GM12878 (cell line): Measurements from ENCODE around the gene TMPRSS6. TPM values are rescaled to one million over a fixed set of nuclear protein-coding genes. Genes with fewer than 3 reads are reported as not detected.
A peak's percentile ranks its signal among the peaks of the same experiment; 100 is the strongest.

Source experiments
- ATAC-seq: fragments of 200-7000 bp; cut with Tn5 transposase; 3 replicates; pipeline ENCODE4 v1.9.1; 2020; ENCODE audit warnings: mild to moderate bottlenecking, moderate library complexity
- BruUV-seq: library from RNA; stranded (reverse); fragments of 400-500 nt; replicated peaks from 2 replicates; lab custom pipeline; 2021; lab: Mats Ljungman, UMichigan
- CTCF ChIA-PET: fragments of 300-600 bp; sonication (Branson Sonifier 250); formaldehyde crosslinking; extraction: SDS; loops from one replicate; lab custom pipeline; 2021; ENCODE audit warnings: inconsistent platforms; lab: Yijun Ruan, JAX
- POLR2A ChIA-PET: fragments of 350-600 bp; formaldehyde crosslinking; extraction: SDS; loops from one replicate; lab custom pipeline; 2021; ENCODE audit warnings: inconsistent platforms; lab: Charles Lee
- RAD21 ChIA-PET: fragments of 300-600 bp; sonication (Branson Sonifier 250); formaldehyde crosslinking; loops from one replicate; lab custom pipeline; 2023; ENCODE audit warnings: antibody characterized with exemption; ENCODE audit not compliant: unreplicated experiment; lab: Charles Lee
- SMC1A ChIA-PET: fragments of 300-600 bp; sonication (Branson Sonifier 250); formaldehyde crosslinking; loops from one replicate; lab custom pipeline; 2023; ENCODE audit not compliant: unreplicated experiment, uncharacterized antibody; lab: Charles Lee
- DNase-seq: peaks from one replicate; pipeline ENCODE4 v3.0.0-alpha.2; 2011; ENCODE audit warnings: low read depth, low spot score
- FAIRE-seq: peaks from 3 replicates; lab custom pipeline; 2011; peaks lifted over from hg19 to GRCh38; lab: Jason Lieb, UNC
- H2AFZ ChIP-seq: 2 replicates; pipeline ENCODE4 v1.6.0; 2011; ENCODE audit warnings: low read depth, low read length, control low read depth; ENCODE audit not compliant: control insufficient read depth
- H3K27ac ChIP-seq: 2 replicates; pipeline ENCODE4 v1.5.1; 2011; ENCODE audit warnings: control low read depth; ENCODE audit not compliant: control insufficient read depth, insufficient read depth
- H3K27me3 ChIP-seq, 2 experiments: replicated peaks in 1 of 2; 2 replicates each; pipeline versions ENCODE4 v1.6.0 to v1.6.1; 2011; ENCODE audit warnings: low read length in 1 of 2; ENCODE audit not compliant: control insufficient read depth in 2 of 2, insufficient read depth in 2 of 2
- H3K36me3 ChIP-seq, 2 experiments: 2 replicates each; pipeline ENCODE4 v1.5.1; 2011; ENCODE audit warnings: low read length in 1 of 2; ENCODE audit not compliant: control insufficient read depth in 2 of 2, insufficient read depth in 2 of 2
- H3K4me1 ChIP-seq: 2 replicates; pipeline ENCODE4 v1.6.1; 2011; ENCODE audit warnings: mild to moderate bottlenecking, low read length, moderate library complexity, mixed read lengths; ENCODE audit not compliant: control insufficient read depth, insufficient read depth
- H3K4me2 ChIP-seq: 2 replicates; pipeline ENCODE4 v1.6.0; 2011; ENCODE audit warnings: control low read depth; ENCODE audit not compliant: control insufficient read depth, insufficient read depth
- H3K4me3 ChIP-seq: fragments of 200-600 bp; sonication (generic); 2 replicates; pipeline ENCODE4 v1.5.1; 2016
- H3K79me2 ChIP-seq: 2 replicates; pipeline ENCODE4 v1.6.0; 2011; ENCODE audit warnings: low read length; ENCODE audit not compliant: control insufficient read depth, insufficient read depth
- H3K9ac ChIP-seq: 2 replicates; pipeline ENCODE4 v1.8.0; 2011; ENCODE audit warnings: low read length, control low read depth, mixed read lengths; ENCODE audit not compliant: control insufficient read depth, insufficient read depth
- H3K9me3 ChIP-seq: replicated peaks from 3 replicates; pipeline ENCODE4 v1.5.1; 2011; ENCODE audit warnings: mild to moderate bottlenecking, low read length; ENCODE audit not compliant: control insufficient read depth, insufficient read depth
- H4K20me1 ChIP-seq: 2 replicates; pipeline ENCODE4 v1.6.0; 2011; ENCODE audit not compliant: control insufficient read depth, insufficient read depth
- ASH2L ChIP-seq: fragments of 300-600, 200-600 bp; sonication (generic); IDR thresholded peaks from 2 replicates; pipeline ENCODE4 v1.6.1; 2017; ENCODE audit warnings: low read depth, mild to moderate bottlenecking, borderline replicate concordance
- BCL11A ChIP-seq: IDR thresholded peaks from 2 replicates; pipeline ENCODE4 v1.6.1; 2011; ENCODE audit warnings: low read depth, low read length
- BHLHE40 ChIP-seq, 2 experiments: fragments of 450-650 bp in 1 of 2; IDR thresholded peaks; 2 replicates each; pipeline ENCODE4 v1.6.1; 2011 to 2017; ENCODE audit warnings: low read depth in 2 of 2, borderline replicate concordance in 1 of 2, improper control_type of control experiment in 1 of 2, low read length in 1 of 2, mild to moderate bottlenecking in 1 of 2
- CEBPB ChIP-seq, 2 experiments: fragments of 150-350 bp in 1 of 2; IDR thresholded peaks; 2 replicates each; pipeline ENCODE4 v1.6.1; 2012 to 2014; ENCODE audit warnings: low read depth in 2 of 2, low read length in 2 of 2, borderline replicate concordance in 1 of 2, inconsistent platforms in 1 of 2
- DPF2 ChIP-seq: fragments of 450-650 bp; IDR thresholded peaks from 2 replicates; pipeline ENCODE4 v1.6.1; 2017; ENCODE audit warnings: mild to moderate bottlenecking
- EED ChIP-seq: sonication (generic); IDR thresholded peaks from 2 replicates; pipeline ENCODE4 v1.6.1; 2016; ENCODE audit warnings: antibody characterized with exemption, low read depth
- ELK1 ChIP-seq: IDR thresholded peaks from 2 replicates; pipeline ENCODE4 v1.6.1; 2012; ENCODE audit warnings: low read depth, low read length, improper control_type of control experiment
- HDGF ChIP-seq: fragments of 450-650 bp; IDR thresholded peaks from 2 replicates; pipeline ENCODE4 v1.6.1; 2016; ENCODE audit warnings: antibody characterized with exemption
- IKZF1 ChIP-seq: fragments of 450-650 bp; conservative IDR thresholded peaks from 2 replicates; pipeline ENCODE4 v1.6.1; 2017; ENCODE audit warnings: antibody characterized with exemption, mild to moderate bottlenecking
- IKZF2 ChIP-seq, 2 experiments: fragments of 450-650 bp; IDR thresholded peaks; 2 replicates each; pipeline ENCODE4 v1.6.1; 2017; ENCODE audit warnings: mild to moderate bottlenecking in 2 of 2, moderate library complexity in 2 of 2
- MTA2 ChIP-seq: fragments of 450-650 bp; IDR thresholded peaks from 2 replicates; pipeline ENCODE4 v1.6.1; 2016; ENCODE audit warnings: low read depth, mild to moderate bottlenecking, moderate library complexity
- NFXL1 ChIP-seq: fragments of 450-650 bp; IDR thresholded peaks from 2 replicates; pipeline ENCODE4 v1.6.1; 2017; ENCODE audit warnings: antibody characterized with exemption, mild to moderate bottlenecking, borderline replicate concordance
- NRF1 ChIP-seq: conservative IDR thresholded peaks from 2 replicates; pipeline ENCODE4 v1.6.1; 2011; ENCODE audit warnings: mild to moderate bottlenecking, low read depth, low read length, improper control_type of control experiment
- POLR2A ChIP-seq: IDR thresholded peaks from 2 replicates; pipeline ENCODE4 v1.6.1; 2011; ENCODE audit warnings: low read depth, mild to moderate bottlenecking, low read length
- POLR2AphosphoS5 ChIP-seq: IDR thresholded peaks from 2 replicates; pipeline ENCODE4 v1.6.1; 2011; ENCODE audit warnings: mild to moderate bottlenecking, low read length, inconsistent platforms
- RAD21 ChIP-seq: IDR thresholded peaks from 2 replicates; pipeline ENCODE4 v1.6.1; 2011; ENCODE audit warnings: mild to moderate bottlenecking, low read depth, low read length, moderate library complexity; ENCODE audit not compliant: insufficient read depth
- RAD51 ChIP-seq: fragments of 450-650 bp; IDR thresholded peaks from 2 replicates; pipeline ENCODE4 v1.6.1; 2016; ENCODE audit warnings: moderate library complexity, mild to moderate bottlenecking, inconsistent platforms
- RELB ChIP-seq: fragments of 450-650 bp; IDR thresholded peaks from 2 replicates; pipeline ENCODE4 v1.6.1; 2017; ENCODE audit warnings: low read depth, mild to moderate bottlenecking, moderate library complexity
- SKIL ChIP-seq: fragments of 450-650 bp; IDR thresholded peaks from 2 replicates; pipeline ENCODE4 v1.6.1; 2017; ENCODE audit warnings: mild to moderate bottlenecking, low read depth, inconsistent platforms; ENCODE audit not compliant: poor library complexity, severe bottlenecking
- WGBS: methylation state at CpG from one replicate; pipeline ENCODE4 v1.1.6; 2016; ENCODE audit warnings: low lambda C conversion rate; ENCODE audit not compliant: insufficient replicate concordance, insufficient coverage; ENCODE audit errors: missing lambda C conversion rate; 5-methylcytosine and 5-hydroxymethylcytosine counted together
- in situ Hi-C: fragments of 300-500 bp; cut with MboI; formaldehyde crosslinking; loops from 9 replicates; pipeline ENCODE4 v1.14.3; 2018; ENCODE audit warnings: mixed read lengths
- intact Hi-C: fragments of 100-400 bp; cut with micrococcal nuclease; formaldehyde crosslinking; loops from one replicate; pipeline ENCODE4 v1.14.2; 2022; ENCODE audit not compliant: unreplicated experiment
- polyA plus RNA-seq, 11 experiments: library from polyadenylated mRNA; depleted of rRNA in 4 of 11; unstranded in 6 of 11; stranded (reverse) in 5 of 11; fragments of >200 nt; fragmentation: Nextera tagmentation in 4 of 11; fragmentation: Illumina TruSeq in 1 of 11; extraction: Ambion mirVana in 4 of 11; extraction: Trizol in 1 of 11; gene quantifications; 1 replicate in 1 of 11; 2 replicates in 10 of 11; pipeline versions ENCODE4 v1.2.1 to v1.2.3, GENCODE V29; 2011 to 2016; ENCODE audit warnings: inconsistent platforms in 2 of 11, missing spikeins in 2 of 11, low read depth in 1 of 11
- total RNA-seq, 4 experiments: library from RNA; depleted of rRNA in 3 of 4; stranded (reverse); fragments of >200 nt in 3 of 4; fragmentation: Illumina TruSeq in 1 of 4; extraction: Trizol in 1 of 4; gene quantifications; 2 replicates each; pipeline versions ENCODE4 v1.2.1 to v1.2.3, GENCODE V29; 2013 to 2021

Gene TMPRSS6
- total and polyA plus RNA-seq, 10 of the 15 experiments (the other 5 are each of a cell fraction or from before 2014, with no cell fraction given), result 0.06 to 0.69 (median 0.19) TPM; not detected in 6

- Histone ChIP-seq H3K4me2 (peak overlapping the region; percentile 45), H4K20me1 (no peaks in the 10 kb centered on the region), H3K4me1 (peaks cover 21% of the 10 kb centered on the region), H3K36me3 (peaks cover 0 to 5% of the 10 kb centered on the region in 2 experiments; a peak in 3 of 4 replicates), H3K4me3 (no peak overlapping the region), H2AFZ (peak overlapping the region; percentile 67), H3K79me2 (no peaks in the 10 kb centered on the region), H3K9me3 (no peaks in the 10 kb centered on the region), H3K27ac (peak overlapping the region; percentile 38), H3K27me3 (no peaks in the 10 kb centered on the region), H3K9ac (no peak overlapping the region)
- CTCF ChIA-PET, result interaction anchor here (0.7 to 4.9 kb wide), 17 partner anchors 8 to 745 kb away, joined by 3 to 50 read pairs (median 4); partner anchors contain the start of gene IL2RB
- FAIRE-seq (peak; percentile 49), DNase-seq (peak; percentile 73), ATAC-seq (peak; percentile 95)
- in situ Hi-C loops, result no loop called here
- POLR2A ChIA-PET, result interaction anchor here (0.6 to 2.8 kb wide), 9 partner anchors 10 to 594 kb away, joined by 3 to 14 read pairs (median 4); partner anchors contain the start of gene IL2RB
- no TSS peak for BruUV-seq
- 15% methylated on average over 15 of the region's 15 CpGs for WGBS
- intact Hi-C loops, result no loop called here
- SMC1A ChIA-PET, result interaction anchor here (0.7 to 4.6 kb wide), 14 partner anchors 16 to 137 kb away, joined by 3 to 45 read pairs (median 4); partner anchors contain the start of gene IL2RB
- RAD21 ChIA-PET, result interaction anchor here (0.5 to 4.3 kb wide), 15 partner anchors 18 to 340 kb away, joined by 3 to 40 read pairs (median 4); partner anchors contain the start of gene IL2RB
- peak; percentile 86; the same call in 1 of the 2 replicates for TF ChIP-seq HDGF
- peak; percentile 75 for TF ChIP-seq IKZF1
- peak; percentile 63 for TF ChIP-seq MTA2
- TF ChIP-seq POLR2A, result peak; percentile 74
- TF ChIP-seq BHLHE40 (IDR thresholded peaks at IDR 0.05; ENCODE audit: borderline replicate concordance in 1 of 2, low read depth in 2 of 2, low read length in 1 of 2), result peak in 1 of 2 experiments; percentile 43; a peak in 2 of 4 replicates
- no peak for TF ChIP-seq ELK1
- TF ChIP-seq NFXL1, result no peak
- TF ChIP-seq CEBPB (IDR thresholded peaks at IDR 0.05; ENCODE audit: borderline replicate concordance in 1 of 2, low read depth in 2 of 2, low read length in 2 of 2), result no peak
- TF ChIP-seq EED, result peak; percentile 71
- no peak for TF ChIP-seq RAD51
- no peak for TF ChIP-seq NRF1
- 0 out of 2 replicates have a peak, but pooled peaks have one; percentile 24 for TF ChIP-seq RAD21
- 0 out of 2 replicates have a peak, but pooled peaks have one; percentile 56 for TF ChIP-seq DPF2
- peak; percentile 56 for TF ChIP-seq SKIL
- peak; percentile 27; the same call in 1 of the 2 replicates for TF ChIP-seq POLR2AphosphoS5
- TF ChIP-seq BCL11A, result no peak
- peak; percentile 66 to 74; a peak in 3 of 4 replicates for TF ChIP-seq IKZF2 (IDR thresholded peaks at IDR 0.05)
- peak; percentile 64 for TF ChIP-seq RELB
- 0 out of 2 replicates have a peak, but pooled peaks have one; percentile 71 for TF ChIP-seq ASH2L
Observed at GRCh38 chr22:37121887-37122591, 12.5 kb upstream of the TMPRSS6 start.
